SJCRH30 (cell line): ENCODE measurements around the gene SUGCT. TPM values are rescaled to one million over a fixed set of nuclear protein-coding genes. Genes with fewer than 3 reads are reported as not detected.

Source experiments
- DNase-seq, 2 experiments: peaks; one replicate each; pipeline ENCODE4 v3.0.0-alpha.2; 2015 to 2020
- H3K27ac ChIP-seq: fragments of 250-450 bp; sonication (Bioruptor Pico); 2 replicates; pipeline ENCODE4 v1.5.1; 2020; ENCODE audit warnings: mild to moderate bottlenecking, moderate library complexity
- H3K27me3 ChIP-seq: fragments of 250-450 bp; sonication (Bioruptor Pico); 2 replicates; pipeline ENCODE4 v1.5.1; 2020; ENCODE audit warnings: mild to moderate bottlenecking, moderate library complexity
- H3K36me3 ChIP-seq: fragments of 250-450 bp; sonication (Bioruptor Pico); 2 replicates; pipeline ENCODE4 v1.5.1; 2020; ENCODE audit warnings: mild to moderate bottlenecking, moderate library complexity
- H3K4me1 ChIP-seq: fragments of 250-450 bp; sonication (Bioruptor Pico); 2 replicates; pipeline ENCODE4 v1.5.1; 2020; ENCODE audit warnings: mild to moderate bottlenecking, moderate library complexity
- H3K4me3 ChIP-seq: fragments of 250-450 bp; sonication (Bioruptor Pico); 2 replicates; pipeline ENCODE4 v1.5.1; 2020; ENCODE audit warnings: mild to moderate bottlenecking, moderate library complexity
- H3K9me3 ChIP-seq: fragments of 250-450 bp; sonication (Bioruptor Pico); replicated peaks from 2 replicates; pipeline ENCODE4 v1.5.1; 2020; ENCODE audit warnings: mild to moderate bottlenecking, moderate library complexity
- total RNA-seq: library from RNA; depleted of rRNA; stranded (reverse); fragments of >200 nt; shearing (Covaris generic); gene quantifications from 2 replicates; pipeline ENCODE4 v1.2.3, GENCODE V29; 2014

The SUGCT gene
- total RNA-seq, 1 experiment from 2014 or later: 4.8 TPM

GRCh38 chr7:40749877-40750276 lies 615.1 kb downstream of the SUGCT start:
- no peak for DNase-seq
- Histone ChIP-seq H3K27me3 (peaks cover 3% of the 10 kb centered on the region; the same call in 1 of the 2 replicates), H3K4me3 (no peak overlapping the region), H3K4me1 (no peaks in the 10 kb centered on the region), H3K9me3 (no peaks in the 10 kb centered on the region), H3K27ac (no peak overlapping the region), H3K36me3 (no peaks in the 10 kb centered on the region)

GRCh38 chr7:40753455-40753854 lies 618.6 kb downstream of the SUGCT start:
- Histone ChIP-seq H3K36me3 (no peaks in the 10 kb centered on the region), H3K4me1 (no peaks in the 10 kb centered on the region), H3K27me3 (no peaks in the 10 kb centered on the region; the same call in none of the 2 replicates), H3K4me3 (no peak overlapping the region), H3K27ac (no peak overlapping the region), H3K9me3 (no peaks in the 10 kb centered on the region; the same call in 1 of the 2 replicates)
- no peak for DNase-seq

GRCh38 chr7:40755438-40755837 lies 620.6 kb downstream of the SUGCT start:
- H3K36me3 ChIP-seq: no peaks in the 10 kb centered on the region
- no peak overlapping the region for H3K27ac ChIP-seq
- DNase-seq: no peak

GRCh38 chr7:40757109-40757508 lies 622.3 kb downstream of the SUGCT start:
- Histone ChIP-seq H3K4me1 (no peaks in the 10 kb centered on the region), H3K27me3 (no peaks in the 10 kb centered on the region; the same call in 1 of the 2 replicates), H3K36me3 (no peaks in the 10 kb centered on the region), H3K27ac (no peak overlapping the region), H3K9me3 (no peaks in the 10 kb centered on the region; the same call in 1 of the 2 replicates), H3K4me3 (no peak overlapping the region)
- no peak for DNase-seq

More at GRCh38 chr7:40755438-40755837, 620.6 kb downstream of the SUGCT start:
- H3K4me3 ChIP-seq: no peak overlapping the region
- H3K9me3 ChIP-seq: no peaks in the 10 kb centered on the region; the same call in 1 of the 2 replicates
- H3K27me3 ChIP-seq: no peaks in the 10 kb centered on the region; the same call in 1 of the 2 replicates
- no peaks in the 10 kb centered on the region for H3K4me1 ChIP-seq

- Histone ChIP-seq H3K27me3 (no peaks in the 10 kb centered on the region; the same call in 1 of the 2 replicates), H3K4me3 (no peak overlapping the region), H3K36me3 (no peaks in the 10 kb centered on the region), H3K27ac (no peak overlapping the region), H3K9me3 (no peaks in the 10 kb centered on the region; the same call in 1 of the 2 replicates), H3K4me1 (peaks cover 4% of the 10 kb centered on the region; the same call in 1 of the 2 replicates)
- no peak for DNase-seq
These were observed 623.8 kb downstream of the SUGCT start for GRCh38 chr7:40758590-40758989.

GRCh38 chr7:40760293-40760964 lies 625.6 kb downstream of the SUGCT start:
- no peak for DNase-seq
- Histone ChIP-seq H3K9me3 (no peaks in the 10 kb centered on the region; the same call in 1 of the 2 replicates), H3K36me3 (no peaks in the 10 kb centered on the region), H3K27me3 (no peaks in the 10 kb centered on the region; the same call in 1 of the 2 replicates), H3K4me1 (peaks cover 10% of the 10 kb centered on the region; the same call in 1 of the 2 replicates), H3K4me3 (no peak overlapping the region), H3K27ac (no peak overlapping the region)

- H3K4me1 ChIP-seq: peaks cover 10% of the 10 kb centered on the region; the same call in 1 of the 2 replicates
- H3K9me3 ChIP-seq: no peaks in the 10 kb centered on the region
- H3K27me3 ChIP-seq: no peaks in the 10 kb centered on the region; the same call in 1 of the 2 replicates
- no peaks in the 10 kb centered on the region for H3K36me3 ChIP-seq
- no peak for DNase-seq
- no peak overlapping the region for H3K4me3 ChIP-seq
- H3K27ac ChIP-seq: no peak overlapping the region
These were observed 626.2 kb downstream of the SUGCT start for GRCh38 chr7:40760987-40761386.

- H3K4me1 ChIP-seq: peaks cover 10% of the 10 kb centered on the region; the same call in 1 of the 2 replicates
- H3K27ac ChIP-seq: no peak overlapping the region
- no peaks in the 10 kb centered on the region for H3K27me3 ChIP-seq
- no peak for DNase-seq
- no peaks in the 10 kb centered on the region for H3K9me3 ChIP-seq
- no peaks in the 10 kb centered on the region for H3K36me3 ChIP-seq
- H3K4me3 ChIP-seq: no peak overlapping the region
These were observed 627.2 kb downstream of the SUGCT start for GRCh38 chr7:40761762-40762560.

GRCh38 chr7:40763319-40764287 lies 628.8 kb downstream of the SUGCT start:
- Histone ChIP-seq H3K4me3 (peak overlapping the region; percentile 23; the same call in 1 of the 2 replicates), H3K27me3 (no peaks in the 10 kb centered on the region), H3K27ac (peak overlapping the region; percentile 24; the same call in 1 of the 2 replicates), H3K4me1 (peaks cover 10% of the 10 kb centered on the region; the same call in 1 of the 2 replicates), H3K9me3 (no peaks in the 10 kb centered on the region), H3K36me3 (no peaks in the 10 kb centered on the region)
- DNase-seq: peak; percentile 47 to 62

GRCh38 chr7:40765639-40766038 lies 630.8 kb downstream of the SUGCT start:
- Histone ChIP-seq H3K9me3 (no peaks in the 10 kb centered on the region), H3K27me3 (no peaks in the 10 kb centered on the region), H3K36me3 (no peaks in the 10 kb centered on the region), H3K27ac (no peak overlapping the region), H3K4me1 (peaks cover 10% of the 10 kb centered on the region; the same call in 1 of the 2 replicates), H3K4me3 (no peak overlapping the region)
- no peak for DNase-seq

- no peak for DNase-seq
- no peaks in the 10 kb centered on the region for H3K4me1 ChIP-seq
- H3K9me3 ChIP-seq: no peaks in the 10 kb centered on the region
- H3K27ac ChIP-seq: no peak overlapping the region
- no peaks in the 10 kb centered on the region for H3K27me3 ChIP-seq
- no peaks in the 10 kb centered on the region for H3K36me3 ChIP-seq
- no peak overlapping the region for H3K4me3 ChIP-seq
These were observed 637.3 kb downstream of the SUGCT start for GRCh38 chr7:40772096-40772495.

- Histone ChIP-seq H3K4me1 (no peaks in the 10 kb centered on the region), H3K9me3 (no peaks in the 10 kb centered on the region), H3K27me3 (no peaks in the 10 kb centered on the region), H3K27ac (no peak overlapping the region), H3K4me3 (no peak overlapping the region), H3K36me3 (no peaks in the 10 kb centered on the region)
- no peak for DNase-seq
These were observed 638.9 kb downstream of the SUGCT start for GRCh38 chr7:40773656-40774055.

GRCh38 chr7:40775877-40776276 lies 641.1 kb downstream of the SUGCT start:
- Histone ChIP-seq H3K27ac (no peak overlapping the region), H3K4me1 (no peaks in the 10 kb centered on the region), H3K4me3 (no peak overlapping the region), H3K9me3 (no peaks in the 10 kb centered on the region), H3K27me3 (no peaks in the 10 kb centered on the region), H3K36me3 (no peaks in the 10 kb centered on the region)
- no peak for DNase-seq

GRCh38 chr7:40777730-40778312 lies 643.0 kb downstream of the SUGCT start:
- Histone ChIP-seq H3K27me3 (no peaks in the 10 kb centered on the region), H3K9me3 (no peaks in the 10 kb centered on the region), H3K36me3 (no peaks in the 10 kb centered on the region), H3K27ac (no peak overlapping the region), H3K4me3 (no peak overlapping the region), H3K4me1 (no peaks in the 10 kb centered on the region)
- DNase-seq: no peak
